ENCODE measurements around the gene ATP8A2.

DNA sequence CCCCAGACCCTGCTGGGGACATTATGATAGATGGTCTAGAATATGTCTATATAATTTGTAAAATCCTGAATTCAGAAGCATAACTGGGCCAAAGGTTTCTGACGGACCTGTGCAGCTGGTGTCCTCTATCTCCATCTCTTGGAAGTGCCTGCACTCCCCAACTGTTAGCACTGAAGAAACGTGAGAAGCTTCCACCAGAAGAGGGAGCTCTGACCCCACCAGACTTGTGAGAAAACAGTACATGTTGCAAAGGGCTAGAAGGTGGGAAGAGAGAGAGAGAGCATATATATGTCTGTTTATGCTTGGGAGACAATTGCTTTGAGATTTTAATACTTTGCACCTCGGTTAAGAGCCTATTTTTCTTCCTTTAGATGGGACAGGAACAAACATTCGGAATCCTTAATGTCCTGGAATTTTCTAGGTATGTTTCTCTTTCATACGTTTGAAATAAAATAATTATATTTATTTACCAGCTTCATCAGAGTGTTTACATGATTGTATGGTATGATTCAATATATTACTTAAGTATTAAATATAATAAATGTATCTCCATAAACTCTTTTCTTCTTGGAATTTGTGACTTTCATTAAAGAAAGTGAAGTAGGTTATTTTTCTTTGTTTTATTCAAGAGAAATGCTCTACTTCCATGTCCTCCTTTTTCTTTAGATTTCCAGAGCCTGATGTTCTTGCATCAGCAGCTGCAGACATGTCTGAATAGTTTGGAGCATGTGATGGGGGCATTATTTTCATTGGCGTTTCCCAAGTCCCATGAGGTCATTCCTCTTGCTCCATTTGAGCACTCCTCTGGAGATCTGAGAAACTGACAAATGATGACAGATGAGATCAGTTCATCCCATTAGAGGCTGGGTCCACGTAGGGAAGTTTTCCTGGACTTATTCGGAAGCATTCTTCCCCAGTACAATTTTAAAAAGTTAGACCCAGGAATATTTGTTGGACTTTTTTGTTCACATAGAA lies 202.9 kb downstream of the ATP8A2 start:
- TF ChIP-seq, protein P1, sequence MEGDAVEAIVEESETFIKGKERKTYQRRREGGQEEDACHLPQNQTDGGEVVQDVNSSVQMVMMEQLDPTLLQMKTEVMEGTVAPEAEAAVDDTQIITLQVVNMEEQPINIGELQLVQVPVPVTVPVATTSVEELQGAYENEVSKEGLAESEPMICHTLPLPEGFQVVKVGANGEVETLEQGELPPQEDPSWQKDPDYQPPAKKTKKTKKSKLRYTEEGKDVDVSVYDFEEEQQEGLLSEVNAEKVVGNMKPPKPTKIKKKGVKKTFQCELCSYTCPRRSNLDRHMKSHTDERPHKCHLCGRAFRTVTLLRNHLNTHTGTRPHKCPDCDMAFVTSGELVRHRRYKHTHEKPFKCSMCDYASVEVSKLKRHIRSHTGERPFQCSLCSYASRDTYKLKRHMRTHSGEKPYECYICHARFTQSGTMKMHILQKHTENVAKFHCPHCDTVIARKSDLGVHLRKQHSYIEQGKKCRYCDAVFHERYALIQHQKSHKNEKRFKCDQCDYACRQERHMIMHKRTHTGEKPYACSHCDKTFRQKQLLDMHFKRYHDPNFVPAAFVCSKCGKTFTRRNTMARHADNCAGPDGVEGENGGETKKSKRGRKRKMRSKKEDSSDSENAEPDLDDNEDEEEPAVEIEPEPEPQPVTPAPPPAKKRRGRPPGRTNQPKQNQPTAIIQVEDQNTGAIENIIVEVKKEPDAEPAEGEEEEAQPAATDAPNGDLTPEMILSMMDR (IDR thresholded peaks at IDR 0.05): peak; percentile 65
- TF ChIP-seq POLR2A (IDR thresholded peaks at IDR 0.05) (no peak), EP300 (IDR thresholded peaks at IDR 0.05) (no peak)
